K562 (cell line): ENCODE measurements around the gene ACAP2. TPM values are rescaled to one million over a fixed set of nuclear protein-coding genes. Genes with fewer than 3 reads are reported as not detected.

Experiments
- ATAC-seq: fragments of 200-7000 bp; cut with Tn5 transposase; 3 replicates; pipeline ENCODE4 v1.9.1; 2020; ENCODE audit warnings: moderate library complexity
- BruUV-seq: library from RNA; stranded (reverse); fragments of 400-500 nt; replicated peaks from 2 replicates; lab custom pipeline; 2021; lab: Mats Ljungman, UMichigan
- CTCF ChIA-PET: fragments of 300-600 bp; formaldehyde crosslinking; extraction: SDS; loops from one replicate; lab custom pipeline; 2021; ENCODE audit warnings: low intra/inter-chr PET ratio; lab: Yijun Ruan, JAX
- POLR2A ChIA-PET: fragments of 300-600, 350-650 bp; sonication (Branson Sonifier 250); formaldehyde crosslinking; extraction: SDS; loops from one replicate; lab custom pipeline; 2021; ENCODE audit warnings: antibody characterized with exemption, inconsistent platforms; lab: Yijun Ruan, JAX
- DNase-seq, 4 experiments: peaks; one replicate each; pipeline versions ENCODE4 v3.0.0 to v3.0.0-alpha.2; 2011 to 2018; ENCODE audit warnings: low spot score in 3 of 4, mixed read lengths in 3 of 4; ENCODE audit errors: extremely low read depth in 1 of 4
- FAIRE-seq: peaks from 2 replicates; lab custom pipeline; 2011; peaks lifted over from hg19 to GRCh38; lab: Jason Lieb, UNC
- H2AFZ ChIP-seq: 2 replicates; pipeline ENCODE4 v1.6.0; 2011; ENCODE audit warnings: low read depth, low read length, control low read depth, inconsistent platforms
- H3K27ac ChIP-seq: fragments of 200-600 bp; 3 replicates; pipeline ENCODE4 v1.8.0; 2011; ENCODE audit warnings: low read depth, mild to moderate bottlenecking, control low read depth, inconsistent platforms, low read length, moderate library complexity, mixed read lengths; ENCODE audit errors: extremely low read depth
- H3K27me3 ChIP-seq, 2 experiments: fragments of 300-600 bp in 1 of 2; 2 replicates in 1 of 2; 3 replicates in 1 of 2; pipeline versions ENCODE4 v1.6.0 to v1.8.0; 2011; ENCODE audit warnings: inconsistent platforms in 2 of 2, low read length in 2 of 2, mild to moderate bottlenecking in 1 of 2, mixed read lengths in 1 of 2, moderate library complexity in 1 of 2; ENCODE audit not compliant: control insufficient read depth in 2 of 2, insufficient read depth in 2 of 2
- H3K36me3 ChIP-seq: fragments of 300-600 bp; 3 replicates; pipeline ENCODE4 v1.8.0; 2011; ENCODE audit warnings: mild to moderate bottlenecking, low read length, inconsistent platforms; ENCODE audit not compliant: control insufficient read depth, insufficient read depth
- H3K4me1 ChIP-seq, 2 experiments: fragments of 200-600 bp in 1 of 2; replicated peaks in 1 of 2; 2 replicates in 1 of 2; 3 replicates in 1 of 2; pipeline versions ENCODE4 v1.5.1 to v1.8.0; 2011; ENCODE audit warnings: inconsistent platforms in 2 of 2, low read length in 2 of 2, mild to moderate bottlenecking in 1 of 2, mixed read lengths in 1 of 2, moderate library complexity in 1 of 2; ENCODE audit not compliant: control insufficient read depth in 2 of 2, insufficient read depth in 2 of 2
- H3K4me2 ChIP-seq: 2 replicates; pipeline ENCODE4 v1.6.1; 2011; ENCODE audit warnings: low read length, control low read depth, inconsistent platforms, mixed read lengths; ENCODE audit not compliant: insufficient read depth
- H3K4me3 ChIP-seq: fragments of 200-600 bp; sonication (generic), shearing (Covaris generic); 2 replicates; pipeline ENCODE4 v1.5.1; 2016; ENCODE audit warnings: control low read depth, inconsistent platforms
- H3K79me2 ChIP-seq: fragments of 200-600 bp; 3 replicates; pipeline ENCODE4 v1.8.0; 2011; ENCODE audit warnings: low read length, inconsistent platforms; ENCODE audit not compliant: control insufficient read depth, insufficient read depth
- H3K9ac ChIP-seq, 2 experiments: 2 replicates each; pipeline versions ENCODE4 v1.6.0 to v1.6.1; 2011; ENCODE audit warnings: low read depth in 2 of 2, low read length in 2 of 2, control low read depth in 1 of 2, inconsistent platforms in 1 of 2, mild to moderate bottlenecking in 1 of 2, mixed read lengths in 1 of 2; ENCODE audit not compliant: insufficient read depth in 1 of 2
- H3K9me1 ChIP-seq: one replicate; pipeline ENCODE4 v1.6.0; 2011; ENCODE audit warnings: inconsistent platforms, mild to moderate bottlenecking, low read length, moderate library complexity; ENCODE audit not compliant: control insufficient read depth, insufficient read depth
- H3K9me3 ChIP-seq: replicated peaks from 2 replicates; pipeline ENCODE4 v1.5.1; 2011; ENCODE audit warnings: low read depth, low read length, inconsistent platforms; ENCODE audit not compliant: control insufficient read depth, insufficient read depth
- H4K20me1 ChIP-seq: replicated peaks from 2 replicates; pipeline ENCODE4 v1.6.1; 2011; ENCODE audit warnings: low read length, inconsistent platforms, mixed read lengths; ENCODE audit not compliant: control insufficient read depth, insufficient read depth
- DPF2 ChIP-seq: fragments of 450-650 bp; IDR thresholded peaks from 2 replicates; pipeline ENCODE4 v1.6.1; 2016
- L3MBTL2 ChIP-seq: fragments of 450-650 bp; IDR thresholded peaks from 2 replicates; pipeline ENCODE4 v1.6.1; 2016; ENCODE audit warnings: mild to moderate bottlenecking, moderate library complexity
- NCOA1 ChIP-seq: fragments of 450-650 bp; IDR thresholded peaks from 2 replicates; pipeline ENCODE4 v1.6.1; 2016; ENCODE audit warnings: low read depth
- PHF8 ChIP-seq: fragments of 200-600 bp; sonication (generic); IDR thresholded peaks from 2 replicates; pipeline ENCODE4 v1.6.1; 2012; ENCODE audit warnings: mixed run types, mild to moderate bottlenecking, inconsistent platforms, low read length, moderate library complexity, borderline replicate concordance
- POLR2AphosphoS5 ChIP-seq: IDR thresholded peaks from 2 replicates; pipeline ENCODE4 v1.6.1; 2011; ENCODE audit warnings: mild to moderate bottlenecking, low read depth, low read length, moderate library complexity; ENCODE audit not compliant: control insufficient read depth, insufficient read depth
- SMAD4 ChIP-seq: fragments of 250-450 bp; sonication (Bioruptor Pico); conservative IDR thresholded peaks from 2 replicates; pipeline ENCODE4 v1.8.0; 2021; ENCODE audit warnings: inconsistent platforms, mild to moderate bottlenecking, moderate library complexity
- ZKSCAN8 ChIP-seq: fragments of 200-800 bp; sonication (Bioruptor generic); IDR thresholded peaks from 2 replicates; pipeline ENCODE4 v1.6.1; 2016; ENCODE audit warnings: missing genetic modification characterization, missing compliant biosample characterization
- ZNF12 ChIP-seq: sonication (generic); formaldehyde crosslinking; IDR thresholded peaks from 2 replicates; pipeline ENCODE4 v1.4.0; 2020; ENCODE audit warnings: mild to moderate bottlenecking, missing genetic modification reagents
- ZNF133 ChIP-seq: fragments of 250-450 bp; sonication (Bioruptor Pico); IDR thresholded peaks from 2 replicates; pipeline ENCODE4 v1.4.0; 2020; ENCODE audit warnings: mild to moderate bottlenecking
- WGBS: fragments of 100-300 bp; shearing (Covaris generic); methylation state at CpG from one replicate; pipeline ENCODE4 v1.1.6; 2016; ENCODE audit warnings: low coverage, mixed read lengths; ENCODE audit not compliant: insufficient coverage; ENCODE audit errors: missing lambda C conversion rate; 5-methylcytosine and 5-hydroxymethylcytosine counted together
- in situ Hi-C: fragments of 300-500 bp; cut with MboI; formaldehyde crosslinking; loops from 4 replicates; pipeline ENCODE4 v1.15.0; 2018; ENCODE audit warnings: inconsistent platforms, mixed read lengths
- intact Hi-C: fragments of 100-400 bp; cut with micrococcal nuclease; formaldehyde crosslinking; loops from 2 replicates; pipeline ENCODE4 v1.14.2; 2022
- polyA plus RNA-seq, 8 experiments: library from polyadenylated mRNA; depleted of rRNA in 4 of 8; stranded (reverse) in 5 of 8; unstranded in 3 of 8; fragments of >200 nt; fragmentation: Nextera tagmentation in 2 of 8; fragmentation: Illumina TruSeq in 1 of 8; extraction: Ambion mirVana in 2 of 8; extraction: Trizol in 1 of 8; gene quantifications; 2 replicates each; pipeline versions ENCODE4 v1.2.1 to v1.2.3, GENCODE V29; 2011 to 2014; ENCODE audit warnings: inconsistent platforms in 1 of 8, missing spikeins in 1 of 8
- total RNA-seq, 7 experiments: library from RNA; depleted of rRNA in 6 of 7; stranded (reverse); fragments of >200 nt in 6 of 7; fragmentation: Illumina TruSeq in 2 of 7; extraction: Trizol in 2 of 7; gene quantifications; 2 replicates each; pipeline versions ENCODE4 v1.2.1 to v1.2.3, GENCODE V29; 2011 to 2021; ENCODE audit warnings: low replicate concordance in 1 of 7
- TF ChIP-seq, protein P1 (sequence below): fragments of 450-650 bp; IDR thresholded peaks from 2 replicates; pipeline ENCODE4 v1.6.1; 2017; ENCODE audit warnings: antibody characterized with exemption, mild to moderate bottlenecking
- TF ChIP-seq, protein P2 (sequence below): fragments of 450-650 bp; IDR thresholded peaks from 2 replicates; pipeline ENCODE4 v1.6.1; 2016; ENCODE audit warnings: borderline replicate concordance
- TF ChIP-seq, protein P3 (sequence below), 2 experiments: fragments of 250-450 bp in 1 of 2; fragments of 450-650 bp in 1 of 2; sonication (Bioruptor Pico) in 1 of 2; IDR thresholded peaks; 2 replicates each; pipeline versions ENCODE4 v1.6.1 to v1.8.0; 2016 to 2021; ENCODE audit warnings: mild to moderate bottlenecking in 2 of 2, moderate library complexity in 2 of 2, missing compliant biosample characterization in 1 of 2, missing genetic modification characterization in 1 of 2

ACAP2 gene
- total and polyA plus RNA-seq, 9 of the 15 experiments (the other 6 are each of a cell fraction or from before 2014, with no cell fraction given), result 10.6 to 52.7 (median 34.4) TPM

DNA sequence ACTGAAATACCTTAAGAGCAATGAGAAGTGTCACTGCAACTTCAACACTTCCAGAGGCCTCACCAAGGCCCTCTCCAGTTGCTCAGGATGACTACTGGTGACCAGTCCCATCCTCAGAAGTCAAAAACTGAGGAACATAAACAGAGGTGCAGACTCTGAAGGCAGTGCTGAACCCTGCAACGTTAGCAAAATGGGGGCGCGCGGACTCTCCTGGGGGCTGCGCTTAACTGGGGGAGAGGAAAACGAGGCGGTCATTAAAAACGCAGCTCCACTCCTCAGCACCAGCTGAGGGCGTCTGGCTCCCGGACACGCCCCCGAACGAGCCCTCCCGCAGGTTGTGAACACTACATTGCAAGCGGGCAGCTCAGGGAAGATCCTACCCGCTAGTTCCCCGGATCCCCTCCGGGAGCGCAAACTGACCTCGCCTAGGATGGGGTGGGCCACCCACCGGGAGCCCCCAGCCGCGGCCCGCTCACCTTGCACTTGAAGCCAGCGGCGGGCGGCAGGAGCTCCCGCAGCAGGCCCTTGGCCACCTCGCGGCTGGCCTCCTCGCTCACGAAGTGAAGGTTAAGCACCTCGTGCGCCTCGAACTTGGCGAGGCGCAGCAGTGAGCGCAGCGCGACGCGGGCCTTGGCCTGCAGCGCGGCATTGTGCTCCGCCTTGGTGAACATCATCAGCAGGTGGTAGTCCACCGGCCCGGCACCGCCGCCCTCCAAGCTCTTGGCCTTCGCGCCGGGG lies 172.6 kb downstream of the ACAP2 start:
- in situ Hi-C loops (loop anchor here (5.0 kb wide), 1 partner anchor 252 kb away; no protein-coding TSS in a partner anchor), intact Hi-C loops (loop anchor here (2.0 to 10.0 kb wide), 4 partner anchors 173 to 435 kb away; partner anchors contain the start of genes ACAP2 and PPP1R2)
- H2AFZ ChIP-seq, result peak overlapping the region; percentile 88
- under 1% methylated on average over 48 of the region's 52 CpGs for WGBS
- BruUV-seq, result no TSS peak
- H3K79me2 ChIP-seq, result peaks cover 39% of the 10 kb centered on the region
- ATAC-seq (peak; percentile 61), DNase-seq (peak; percentile 51 to 79 (median 56)), FAIRE-seq (peak; percentile 15)
- H3K4me3 ChIP-seq, result peak overlapping the region; percentile 57
- H3K9me3 ChIP-seq, result no peaks in the 10 kb centered on the region
- peaks cover 22 to 23% of the 10 kb centered on the region in 2 experiments for H3K4me1 ChIP-seq
- H3K9ac ChIP-seq, result peak overlapping the region; percentile 70 to 96
- H3K9me1 ChIP-seq, result no peaks in the 10 kb centered on the region
- peak overlapping the region; percentile 76 for H3K4me2 ChIP-seq
- peaks cover 28% of the 10 kb centered on the region; the same call in 2 of the 3 replicates for H3K36me3 ChIP-seq
- peak overlapping the region; percentile 66 for H3K27ac ChIP-seq
- H4K20me1 ChIP-seq, result peaks cover 5% of the 10 kb centered on the region; the same call in 1 of the 2 replicates
- ChIA-PET POLR2A (interaction anchor here (0.6 to 1.6 kb wide), 8 partner anchors 8 to 638 kb away, joined by 3 to 6 read pairs (median 4); no protein-coding TSS in a partner anchor), CTCF (interaction anchor here (0.6 to 2.8 kb wide), 4 partner anchors 36 to 1216 kb away, joined by 3 to 112 read pairs (median 6); no protein-coding TSS in a partner anchor)
- H3K27me3 ChIP-seq, result no peaks in the 10 kb centered on the region
- TF ChIP-seq ZNF12 (CRISPR knock-in tag), result peak; percentile 43; the same call in 1 of the 2 replicates
- peak; percentile 66; the same call in 1 of the 2 replicates for TF ChIP-seq SMAD4
- TF ChIP-seq, protein P1, sequence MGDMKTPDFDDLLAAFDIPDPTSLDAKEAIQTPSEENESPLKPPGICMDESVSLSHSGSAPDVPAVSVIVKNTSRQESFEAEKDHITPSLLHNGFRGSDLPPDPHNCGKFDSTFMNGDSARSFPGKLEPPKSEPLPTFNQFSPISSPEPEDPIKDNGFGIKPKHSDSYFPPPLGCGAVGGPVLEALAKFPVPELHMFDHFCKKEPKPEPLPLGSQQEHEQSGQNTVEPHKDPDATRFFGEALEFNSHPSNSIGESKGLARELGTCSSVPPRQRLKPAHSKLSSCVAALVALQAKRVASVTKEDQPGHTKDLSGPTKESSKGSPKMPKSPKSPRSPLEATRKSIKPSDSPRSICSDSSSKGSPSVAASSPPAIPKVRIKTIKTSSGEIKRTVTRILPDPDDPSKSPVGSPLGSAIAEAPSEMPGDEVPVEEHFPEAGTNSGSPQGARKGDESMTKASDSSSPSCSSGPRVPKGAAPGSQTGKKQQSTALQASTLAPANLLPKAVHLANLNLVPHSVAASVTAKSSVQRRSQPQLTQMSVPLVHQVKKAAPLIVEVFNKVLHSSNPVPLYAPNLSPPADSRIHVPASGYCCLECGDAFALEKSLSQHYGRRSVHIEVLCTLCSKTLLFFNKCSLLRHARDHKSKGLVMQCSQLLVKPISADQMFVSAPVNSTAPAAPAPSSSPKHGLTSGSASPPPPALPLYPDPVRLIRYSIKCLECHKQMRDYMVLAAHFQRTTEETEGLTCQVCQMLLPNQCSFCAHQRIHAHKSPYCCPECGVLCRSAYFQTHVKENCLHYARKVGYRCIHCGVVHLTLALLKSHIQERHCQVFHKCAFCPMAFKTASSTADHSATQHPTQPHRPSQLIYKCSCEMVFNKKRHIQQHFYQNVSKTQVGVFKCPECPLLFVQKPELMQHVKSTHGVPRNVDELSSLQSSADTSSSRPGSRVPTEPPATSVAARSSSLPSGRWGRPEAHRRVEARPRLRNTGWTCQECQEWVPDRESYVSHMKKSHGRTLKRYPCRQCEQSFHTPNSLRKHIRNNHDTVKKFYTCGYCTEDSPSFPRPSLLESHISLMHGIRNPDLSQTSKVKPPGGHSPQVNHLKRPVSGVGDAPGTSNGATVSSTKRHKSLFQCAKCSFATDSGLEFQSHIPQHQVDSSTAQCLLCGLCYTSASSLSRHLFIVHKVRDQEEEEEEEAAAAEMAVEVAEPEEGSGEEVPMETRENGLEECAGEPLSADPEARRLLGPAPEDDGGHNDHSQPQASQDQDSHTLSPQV, result peak; percentile 84
- no peak for TF ChIP-seq ZKSCAN8 (CRISPR knock-in tag)
- peak; percentile 100 for TF ChIP-seq L3MBTL2
- TF ChIP-seq, protein P2, sequence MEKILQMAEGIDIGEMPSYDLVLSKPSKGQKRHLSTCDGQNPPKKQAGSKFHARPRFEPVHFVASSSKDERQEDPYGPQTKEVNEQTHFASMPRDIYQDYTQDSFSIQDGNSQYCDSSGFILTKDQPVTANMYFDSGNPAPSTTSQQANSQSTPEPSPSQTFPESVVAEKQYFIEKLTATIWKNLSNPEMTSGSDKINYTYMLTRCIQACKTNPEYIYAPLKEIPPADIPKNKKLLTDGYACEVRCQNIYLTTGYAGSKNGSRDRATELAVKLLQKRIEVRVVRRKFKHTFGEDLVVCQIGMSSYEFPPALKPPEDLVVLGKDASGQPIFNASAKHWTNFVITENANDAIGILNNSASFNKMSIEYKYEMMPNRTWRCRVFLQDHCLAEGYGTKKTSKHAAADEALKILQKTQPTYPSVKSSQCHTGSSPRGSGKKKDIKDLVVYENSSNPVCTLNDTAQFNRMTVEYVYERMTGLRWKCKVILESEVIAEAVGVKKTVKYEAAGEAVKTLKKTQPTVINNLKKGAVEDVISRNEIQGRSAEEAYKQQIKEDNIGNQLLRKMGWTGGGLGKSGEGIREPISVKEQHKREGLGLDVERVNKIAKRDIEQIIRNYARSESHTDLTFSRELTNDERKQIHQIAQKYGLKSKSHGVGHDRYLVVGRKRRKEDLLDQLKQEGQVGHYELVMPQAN, result 0 out of 2 replicates have a peak, but pooled peaks have one; percentile 3
- TF ChIP-seq ZNF133, result no peak
- no peak for TF ChIP-seq PHF8
- no peak for TF ChIP-seq POLR2AphosphoS5
- 0 out of 2 replicates have a peak, but pooled peaks have one; percentile 36 for TF ChIP-seq DPF2
- TF ChIP-seq, protein P3, sequence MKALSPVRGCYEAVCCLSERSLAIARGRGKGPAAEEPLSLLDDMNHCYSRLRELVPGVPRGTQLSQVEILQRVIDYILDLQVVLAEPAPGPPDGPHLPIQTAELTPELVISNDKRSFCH (CRISPR knock-in tag; IDR thresholded peaks at IDR 0.05), result no peak
- TF ChIP-seq, protein P3 (tag; IDR thresholded peaks at IDR 0.05), result peak; percentile 49; the same call in 1 of the 2 replicates
- TF ChIP-seq NCOA1, result no peak
